ENCODE data around the gene TOMT.
"Not testable (repeated sequence)": the region's sequence is repeated elsewhere in the genome, so short reads cannot be mapped to it uniquely, and the experiment has no call there.

Gene TOMT

DNA sequence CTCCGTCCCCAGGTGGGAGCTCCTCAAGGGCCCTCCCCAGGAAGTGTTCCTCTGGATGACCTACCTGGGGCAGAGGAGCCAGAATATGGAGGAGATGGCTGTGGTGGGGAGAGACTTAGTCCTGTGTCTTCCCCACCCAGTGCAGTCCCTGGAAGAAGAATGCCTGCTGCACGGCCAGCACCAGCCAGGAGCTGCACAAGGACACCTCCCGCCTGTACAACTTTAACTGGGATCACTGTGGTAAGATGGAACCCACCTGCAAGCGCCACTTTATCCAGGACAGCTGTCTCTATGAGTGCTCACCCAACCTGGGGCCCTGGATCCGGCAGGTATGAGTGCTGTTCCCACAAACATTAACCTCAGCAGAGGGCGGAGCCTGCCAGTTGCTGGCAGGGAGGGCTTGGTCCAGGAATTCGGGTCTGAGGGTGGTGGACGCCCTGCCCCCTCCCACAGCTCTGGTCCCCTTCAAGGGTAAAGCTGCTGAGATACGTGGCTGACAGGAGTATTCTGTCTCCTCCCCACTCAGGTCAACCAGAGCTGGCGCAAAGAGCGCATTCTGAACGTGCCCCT is 33.2 kb downstream of the TOMT start:
- H3K27ac ChIP-seq, result no peak overlapping the region
- TF ChIP-seq CTCF (IDR thresholded peaks at IDR 0.05), result no peak
- no peak for TF ChIP-seq ZFX (IDR thresholded peaks at IDR 0.05; ENCODE audit: borderline replicate concordance)

DNA sequence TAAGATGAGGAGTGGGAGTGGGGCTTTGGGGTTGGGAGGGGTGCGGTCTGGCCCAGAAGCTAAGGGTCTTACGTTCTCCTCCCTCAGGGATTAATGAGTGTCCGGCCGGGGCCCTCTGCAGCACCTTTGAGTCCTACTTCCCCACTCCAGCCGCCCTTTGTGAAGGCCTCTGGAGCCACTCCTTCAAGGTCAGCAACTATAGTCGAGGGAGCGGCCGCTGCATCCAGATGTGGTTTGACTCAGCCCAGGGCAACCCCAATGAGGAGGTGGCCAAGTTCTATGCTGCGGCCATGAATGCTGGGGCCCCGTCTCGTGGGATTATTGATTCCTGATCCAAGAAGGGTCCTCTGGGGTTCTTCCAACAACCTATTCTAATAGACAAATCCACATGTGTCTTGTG is 33.8 kb downstream of the TOMT start:
- H3K27ac ChIP-seq, result no peak overlapping the region

GRCh38 chr11:72140661-72141060 is 34.9 kb downstream of the TOMT start:
- H3K27ac ChIP-seq, result no peak overlapping the region

More for the DNA sequence above, 33.8 kb downstream of the TOMT start:
- no peak for TF ChIP-seq ZFX (IDR thresholded peaks at IDR 0.05; ENCODE audit: borderline replicate concordance)
- no peak for TF ChIP-seq CTCF (IDR thresholded peaks at IDR 0.05)

DNA sequence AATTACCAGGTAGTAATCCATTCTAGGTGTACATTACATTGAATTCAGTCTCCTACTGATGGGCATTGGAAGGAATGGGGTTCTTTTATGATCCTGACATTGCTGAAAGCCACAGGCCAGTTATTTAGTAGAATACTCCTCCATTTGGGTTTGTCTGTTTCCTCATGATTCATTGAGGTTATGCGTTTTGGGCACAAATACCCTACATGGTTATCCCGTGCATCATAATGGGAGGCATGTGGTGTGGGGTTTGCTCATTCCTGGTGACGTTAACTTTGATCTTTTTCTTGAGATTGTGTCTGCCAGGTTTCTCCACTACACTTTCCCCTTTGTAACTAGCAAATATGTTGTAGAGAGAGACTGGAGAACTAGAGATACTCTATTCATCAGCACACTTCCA is 35.3 kb downstream of the TOMT start:
- TF ChIP-seq CTCF (IDR thresholded peaks at IDR 0.05), result no peak
- H3K27ac ChIP-seq, result no peak overlapping the region

More at GRCh38 chr11:72140661-72141060, 34.9 kb downstream of the TOMT start:
- TF ChIP-seq CTCF (IDR thresholded peaks at IDR 0.05), result no peak
- TF ChIP-seq ZFX (IDR thresholded peaks at IDR 0.05; ENCODE audit: borderline replicate concordance), result no peak

- not testable (repeated sequence) for H3K27ac ChIP-seq
Observed at GRCh38 chr11:72142086-72142485, 36.4 kb downstream of the TOMT start.

GRCh38 chr11:72142543-72142942 is 36.8 kb downstream of the TOMT start:
- not testable (repeated sequence) for H3K27ac ChIP-seq

- no peak overlapping the region for H3K27ac ChIP-seq
Observed at GRCh38 chr11:72144807-72145565, 39.3 kb downstream of the TOMT start.

DNA sequence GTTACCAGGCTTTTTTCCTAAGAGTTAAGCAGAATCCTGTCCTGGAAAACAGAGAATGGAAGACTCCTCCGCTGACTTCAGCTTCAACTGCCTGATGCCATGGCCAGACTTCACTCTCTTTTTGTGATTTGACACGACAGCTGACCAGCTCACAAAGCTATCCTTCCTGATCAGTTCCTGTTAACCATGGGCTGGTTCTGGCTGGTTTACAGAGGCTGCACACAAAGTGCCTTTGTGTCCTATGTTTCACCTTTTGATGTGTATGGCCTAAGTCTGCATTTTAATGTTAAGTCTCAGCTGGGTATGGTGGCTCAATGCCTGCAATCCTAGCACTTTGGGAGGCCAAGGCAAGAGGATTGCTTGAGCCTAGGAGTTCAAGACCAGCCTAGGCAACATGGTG is 40.9 kb downstream of the TOMT start:
- no peak overlapping the region for H3K27ac ChIP-seq
- TF ChIP-seq CTCF (IDR thresholded peaks at IDR 0.05) (no peak), ZFX (IDR thresholded peaks at IDR 0.05; ENCODE audit: borderline replicate concordance) (no peak)

More at GRCh38 chr11:72144807-72145565, 39.3 kb downstream of the TOMT start:
- TF ChIP-seq ZFX (IDR thresholded peaks at IDR 0.05; ENCODE audit: borderline replicate concordance) (no peak), CTCF (IDR thresholded peaks at IDR 0.05) (no peak)

Measured in 22Rv1 (cell line).